Vagina (tissue), 2 donors: ENCODE data around the gene LBH.

Source experiments
- CTCF ChIP-seq, 3 experiments: fragments of 450-650 bp in 2 of 3; fragments of 200-600 bp in 1 of 3; sonication (generic) in 1 of 3; IDR thresholded peaks; one replicate each; pipeline ENCODE4 v1.5.1; 2017 to 2019; ENCODE audit warnings: antibody characterized with exemption in 3 of 3, mild to moderate bottlenecking in 2 of 3, moderate library complexity in 2 of 3
- POLR2A ChIP-seq, 2 donors: fragments of 450-650 bp; IDR thresholded peaks; one replicate each; pipeline ENCODE4 v1.6.1; 2017; ENCODE audit warnings: antibody characterized with exemption in 2 of 2, mild to moderate bottlenecking in 2 of 2, moderate library complexity in 2 of 2

- TF ChIP-seq POLR2A (IDR thresholded peaks at IDR 0.05) (no peak), CTCF (IDR thresholded peaks at IDR 0.05) (no peak)
Measured at GRCh38 chr2:30218814-30219213, 12.5 kb upstream of the LBH start.
